ENCODE results near the gene ADAMTSL3.

DNA sequence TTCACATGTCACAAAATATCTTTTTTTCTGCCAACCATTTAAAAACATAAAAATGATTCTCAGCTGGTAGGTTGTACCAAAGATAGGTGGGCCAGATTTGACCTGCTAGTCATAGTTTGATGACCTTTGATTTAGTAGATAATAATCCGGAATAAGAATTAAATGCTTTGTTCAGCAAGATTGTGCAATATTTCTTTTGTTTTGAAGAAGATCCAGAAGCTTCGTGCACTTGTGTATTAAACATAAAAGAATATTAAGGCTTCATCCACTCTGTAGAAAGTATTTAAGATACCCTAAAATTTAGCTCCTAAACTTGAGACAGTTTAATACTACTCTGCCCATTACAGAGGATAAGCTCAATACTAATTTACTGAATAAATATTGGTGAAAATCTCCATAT lies 258.4 kb downstream of the ADAMTSL3 start:
- TF ChIP-seq CTCF (IDR thresholded peaks at IDR 0.05), result no peak
- no peak for TF ChIP-seq POLR2A (IDR thresholded peaks at IDR 0.05)
